ENCODE data around the gene ADAM12.

GRCh38 chr10:126425489-126426065 is 37.3 kb upstream of the ADAM12 start:
- TF ChIP-seq EZH2 (IDR thresholded peaks at IDR 0.05; ENCODE audit: borderline replicate concordance, low read depth, low read length, severe bottlenecking), result no peak
- TF ChIP-seq, protein P1, sequence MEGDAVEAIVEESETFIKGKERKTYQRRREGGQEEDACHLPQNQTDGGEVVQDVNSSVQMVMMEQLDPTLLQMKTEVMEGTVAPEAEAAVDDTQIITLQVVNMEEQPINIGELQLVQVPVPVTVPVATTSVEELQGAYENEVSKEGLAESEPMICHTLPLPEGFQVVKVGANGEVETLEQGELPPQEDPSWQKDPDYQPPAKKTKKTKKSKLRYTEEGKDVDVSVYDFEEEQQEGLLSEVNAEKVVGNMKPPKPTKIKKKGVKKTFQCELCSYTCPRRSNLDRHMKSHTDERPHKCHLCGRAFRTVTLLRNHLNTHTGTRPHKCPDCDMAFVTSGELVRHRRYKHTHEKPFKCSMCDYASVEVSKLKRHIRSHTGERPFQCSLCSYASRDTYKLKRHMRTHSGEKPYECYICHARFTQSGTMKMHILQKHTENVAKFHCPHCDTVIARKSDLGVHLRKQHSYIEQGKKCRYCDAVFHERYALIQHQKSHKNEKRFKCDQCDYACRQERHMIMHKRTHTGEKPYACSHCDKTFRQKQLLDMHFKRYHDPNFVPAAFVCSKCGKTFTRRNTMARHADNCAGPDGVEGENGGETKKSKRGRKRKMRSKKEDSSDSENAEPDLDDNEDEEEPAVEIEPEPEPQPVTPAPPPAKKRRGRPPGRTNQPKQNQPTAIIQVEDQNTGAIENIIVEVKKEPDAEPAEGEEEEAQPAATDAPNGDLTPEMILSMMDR (IDR thresholded peaks at IDR 0.05; ENCODE audit: borderline replicate concordance, extremely low read depth, low read length, poor library complexity, severe bottlenecking), result no peak
